Astrocyte (in vitro differentiated cells and primary cell): Measurements from ENCODE around the gene ANKDD1A. TPM values are rescaled to one million over a fixed set of nuclear protein-coding genes. Genes with fewer than 3 reads are reported as not detected.

Source experiments
- DNase-seq: peaks from one replicate; pipeline ENCODE4 v3.0.0-alpha.2; 2010; ENCODE audit warnings: low read depth
- FAIRE-seq: peaks from 2 replicates; lab custom pipeline; 2011; peaks lifted over from hg19 to GRCh38; lab: Jason Lieb, UNC
- H2AFZ ChIP-seq: 2 replicates; pipeline ENCODE4 v1.6.0; 2012; ENCODE audit warnings: low read depth, low read length, inconsistent platforms
- H3K27ac ChIP-seq: 2 replicates; pipeline ENCODE4 v1.5.1; 2011; ENCODE audit warnings: low read depth, low read length, inconsistent platforms
- H3K27me3 ChIP-seq: 2 replicates; pipeline ENCODE4 v1.6.0; 2011; ENCODE audit warnings: low read length, inconsistent platforms; ENCODE audit not compliant: insufficient read depth
- H3K36me3 ChIP-seq: 2 replicates; pipeline ENCODE4 v1.5.1; 2011; ENCODE audit warnings: low read length, inconsistent platforms; ENCODE audit not compliant: insufficient read depth
- H3K4me1 ChIP-seq: 2 replicates; pipeline ENCODE4 v1.5.1; 2011; ENCODE audit warnings: low read length, inconsistent platforms; ENCODE audit not compliant: insufficient read depth
- H3K4me2 ChIP-seq: 2 replicates; pipeline ENCODE4 v1.6.0; 2012; ENCODE audit warnings: low read length, inconsistent platforms
- H3K4me3 ChIP-seq: 2 replicates; pipeline ENCODE4 v1.5.1; 2011; ENCODE audit warnings: low read depth, mild to moderate bottlenecking, low read length, inconsistent platforms; ENCODE audit not compliant: insufficient read depth
- H3K79me2 ChIP-seq: 2 replicates; pipeline ENCODE4 v1.6.0; 2012; ENCODE audit warnings: mild to moderate bottlenecking, low read length, inconsistent platforms; ENCODE audit not compliant: insufficient read depth
- H3K9ac ChIP-seq: 2 replicates; pipeline ENCODE4 v1.6.0; 2012; ENCODE audit warnings: mild to moderate bottlenecking, low read length, inconsistent platforms
- H3K9me3 ChIP-seq: 2 replicates; pipeline ENCODE4 v1.5.1; 2012; ENCODE audit warnings: low read depth, mild to moderate bottlenecking, low read length, inconsistent platforms; ENCODE audit not compliant: insufficient read depth
- H4K20me1 ChIP-seq: 2 replicates; pipeline ENCODE4 v1.6.0; 2012; ENCODE audit warnings: low read length, inconsistent platforms; ENCODE audit not compliant: insufficient read depth
- H3K27ac Mint-ChIP-seq: one replicate; pipeline ENCODE4 v1.8.0; 2021; ENCODE audit warnings: mild to moderate bottlenecking, mixed read lengths; ENCODE audit not compliant: unreplicated experiment
- H3K27me3 Mint-ChIP-seq: one replicate; pipeline ENCODE4 v1.8.0; 2021; ENCODE audit warnings: low read depth, mixed read lengths; ENCODE audit not compliant: unreplicated experiment
- H3K36me3 Mint-ChIP-seq: one replicate; pipeline ENCODE4 v1.8.0; 2021; ENCODE audit warnings: low read depth, mixed read lengths; ENCODE audit not compliant: unreplicated experiment
- H3K4me1 Mint-ChIP-seq: one replicate; pipeline ENCODE4 v1.8.0; 2021; ENCODE audit warnings: low read depth, mixed read lengths; ENCODE audit not compliant: unreplicated experiment
- H3K4me3 Mint-ChIP-seq: one replicate; pipeline ENCODE4 v1.8.0; 2021; ENCODE audit warnings: mild to moderate bottlenecking, moderate library complexity, mixed read lengths; ENCODE audit not compliant: unreplicated experiment
- H3K9me3 Mint-ChIP-seq: one replicate; pipeline ENCODE4 v1.8.0; 2021; ENCODE audit warnings: mild to moderate bottlenecking, mixed read lengths; ENCODE audit not compliant: unreplicated experiment
- CTCF ChIP-seq: IDR thresholded peaks from 2 replicates; pipeline ENCODE4 v1.5.1; 2011; ENCODE audit warnings: low read depth, mild to moderate bottlenecking, inconsistent platforms, low read length, moderate library complexity; ENCODE audit not compliant: insufficient read depth
- EZH2 ChIP-seq: IDR thresholded peaks from 2 replicates; pipeline ENCODE4 v1.6.1; 2012; ENCODE audit warnings: mild to moderate bottlenecking, low read length, inconsistent platforms; ENCODE audit not compliant: insufficient read depth
- total RNA-seq: library from RNA; stranded (reverse); gene quantifications from 2 replicates; pipeline ENCODE4 v1.2.1, GENCODE V29; 2021

Gene ANKDD1A
- total RNA-seq, 1 donor from 2014 or later: 1.6 TPM

DNA sequence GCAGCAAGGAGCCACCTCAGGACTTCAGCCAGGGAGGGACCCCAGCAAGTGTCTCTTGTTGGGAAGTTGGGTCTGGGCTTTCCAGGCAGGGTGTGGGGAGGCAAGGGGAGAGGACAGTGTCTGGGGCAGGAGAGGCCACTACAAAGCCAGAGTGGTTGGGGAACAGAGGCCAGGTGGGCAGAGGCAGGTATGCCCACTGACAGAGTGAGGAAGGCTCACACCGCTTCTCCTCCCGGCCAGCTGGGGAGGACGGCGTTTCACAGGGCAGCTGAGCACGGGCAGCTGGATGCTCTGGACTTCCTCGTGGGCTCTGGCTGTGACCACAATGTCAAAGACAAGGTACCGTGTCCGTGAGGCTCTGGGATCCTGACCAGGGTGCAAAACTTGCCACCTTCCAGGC lies 15.0 kb downstream of the ANKDD1A start:
- H3K9me3 Mint-ChIP-seq: no peaks in the 10 kb centered on the region
- DNase-seq (no peak), FAIRE-seq (no peak)
- no peaks in the 10 kb centered on the region for H3K36me3 Mint-ChIP-seq
- peaks cover 3% of the 10 kb centered on the region for H3K4me1 Mint-ChIP-seq
- H3K9ac ChIP-seq: no peak overlapping the region
- H3K9me3 ChIP-seq: no peaks in the 10 kb centered on the region
- peaks cover 16% of the 10 kb centered on the region for H3K27me3 Mint-ChIP-seq
- no peak overlapping the region for H3K4me3 Mint-ChIP-seq
- H3K36me3 ChIP-seq: no peaks in the 10 kb centered on the region
- TF ChIP-seq CTCF (no peak), EZH2 (no peak)
- no peak overlapping the region for H3K27ac ChIP-seq
- H2AFZ ChIP-seq: no peak overlapping the region
- no peak overlapping the region for H3K4me3 ChIP-seq
- no peak overlapping the region for H3K4me2 ChIP-seq
- no peak overlapping the region for H3K27ac Mint-ChIP-seq
- no peaks in the 10 kb centered on the region for H3K79me2 ChIP-seq
- no peaks in the 10 kb centered on the region for H4K20me1 ChIP-seq
- H3K4me1 ChIP-seq: peaks cover 10% of the 10 kb centered on the region
- H3K27me3 ChIP-seq: no peaks in the 10 kb centered on the region

DNA sequence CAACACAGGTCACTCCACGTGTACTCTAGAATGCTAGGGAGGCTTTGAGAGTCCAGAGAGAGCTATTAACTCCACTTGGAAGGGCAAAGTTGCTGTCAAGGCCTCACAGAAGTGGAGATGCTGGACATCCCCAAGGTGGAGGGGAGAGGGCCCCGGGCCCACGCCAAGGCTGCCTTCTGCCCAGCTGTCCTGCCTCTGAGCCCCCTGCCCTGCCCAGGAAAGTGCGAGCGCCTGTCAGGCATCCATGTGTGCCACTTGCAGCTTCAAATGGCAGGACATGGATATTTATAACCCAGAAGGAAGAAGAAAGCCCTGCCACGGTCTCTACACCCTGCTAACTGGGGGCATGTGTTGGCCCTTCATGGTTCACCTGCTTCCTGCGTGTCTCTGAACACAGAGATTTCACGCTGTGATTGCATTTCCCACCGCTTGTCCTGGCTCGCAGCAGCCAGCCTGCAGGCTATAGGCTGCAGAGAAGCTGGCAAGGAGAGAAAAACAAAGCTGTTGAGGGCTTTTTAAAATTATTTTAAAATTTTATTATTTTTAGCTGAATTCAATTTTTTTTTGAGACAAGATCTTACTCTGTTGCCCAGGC lies 17.0 kb downstream of the ANKDD1A start:
- H3K4me1 Mint-ChIP-seq: peaks cover 3% of the 10 kb centered on the region
- H3K27me3 Mint-ChIP-seq: peaks cover 16% of the 10 kb centered on the region
- H3K36me3 ChIP-seq: no peaks in the 10 kb centered on the region
- no peak overlapping the region for H3K9ac ChIP-seq
- peaks cover 10% of the 10 kb centered on the region for H3K4me1 ChIP-seq
- no peak overlapping the region for H3K27ac Mint-ChIP-seq
- H3K36me3 Mint-ChIP-seq: no peaks in the 10 kb centered on the region
- DNase-seq (no peak), FAIRE-seq (no peak)
- TF ChIP-seq CTCF (no peak), EZH2 (no peak)
- no peaks in the 10 kb centered on the region for H3K9me3 ChIP-seq
- H3K27me3 ChIP-seq: no peaks in the 10 kb centered on the region
- H3K9me3 Mint-ChIP-seq: no peaks in the 10 kb centered on the region
- H2AFZ ChIP-seq: no peak overlapping the region
- H3K4me3 Mint-ChIP-seq: no peak overlapping the region
- H3K4me2 ChIP-seq: no peak overlapping the region
- no peak overlapping the region for H3K27ac ChIP-seq
- no peaks in the 10 kb centered on the region for H3K79me2 ChIP-seq
- H3K4me3 ChIP-seq: no peak overlapping the region
- no peaks in the 10 kb centered on the region for H4K20me1 ChIP-seq

DNA sequence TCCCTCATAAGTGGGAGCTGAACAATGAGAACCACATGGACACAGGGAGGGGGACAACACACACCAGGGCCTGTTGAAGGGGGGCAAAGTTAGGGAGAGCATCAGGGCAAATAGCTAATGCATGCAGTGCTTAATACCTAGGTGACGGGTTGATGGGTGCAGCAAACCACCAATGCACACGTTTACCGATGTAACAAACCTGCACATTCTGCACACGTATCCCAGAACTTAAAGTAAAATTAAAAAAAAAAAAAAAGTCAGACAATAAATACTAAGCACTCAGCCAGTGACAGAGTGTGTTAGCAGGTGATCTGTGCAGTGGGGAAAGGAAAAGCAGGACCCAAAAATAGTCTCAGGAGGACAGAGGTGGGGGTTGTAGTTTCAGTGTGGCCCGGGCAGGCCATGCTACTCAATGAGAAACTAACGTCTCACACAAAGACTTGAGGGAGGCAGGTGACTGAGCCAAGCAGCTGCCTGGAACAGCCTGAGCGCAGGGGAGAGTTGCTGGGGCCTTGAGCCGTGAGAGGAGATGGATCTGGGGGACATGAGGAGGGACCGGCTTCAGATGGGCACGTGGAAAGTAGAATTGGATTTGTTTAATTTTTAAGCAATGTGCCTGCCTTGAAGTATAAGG lies 18.4 kb downstream of the ANKDD1A start:
- no peak overlapping the region for H3K4me2 ChIP-seq
- H3K27me3 ChIP-seq: no peaks in the 10 kb centered on the region
- no peak overlapping the region for H3K27ac Mint-ChIP-seq
- H3K4me1 ChIP-seq: peaks cover 10% of the 10 kb centered on the region
- H3K4me3 ChIP-seq: no peak overlapping the region
- FAIRE-seq: no peak
- H3K9ac ChIP-seq: no peak overlapping the region
- no peak overlapping the region for H3K4me3 Mint-ChIP-seq
- no peaks in the 10 kb centered on the region for H3K9me3 Mint-ChIP-seq
- H4K20me1 ChIP-seq: no peaks in the 10 kb centered on the region
- H3K4me1 Mint-ChIP-seq: peaks cover 3% of the 10 kb centered on the region
- peaks cover 16% of the 10 kb centered on the region for H3K27me3 Mint-ChIP-seq
- H3K36me3 Mint-ChIP-seq: no peaks in the 10 kb centered on the region
- no peak overlapping the region for H3K27ac ChIP-seq
- no peaks in the 10 kb centered on the region for H3K9me3 ChIP-seq
- no peaks in the 10 kb centered on the region for H3K79me2 ChIP-seq
- TF ChIP-seq EZH2 (no peak), CTCF (no peak)
- H3K36me3 ChIP-seq: no peaks in the 10 kb centered on the region
- DNase-seq: no peak
- no peak overlapping the region for H2AFZ ChIP-seq
